ENCODE data around the gene LASP1.

The LASP1 gene

GRCh38 chr17:38890410-38890746 is 20.5 kb downstream of the LASP1 start:
- TF ChIP-seq CTCF (IDR thresholded peaks at IDR 0.05), result no peak

GRCh38 chr17:38891441-38891840 is 21.6 kb downstream of the LASP1 start:
- no peak for TF ChIP-seq CTCF (IDR thresholded peaks at IDR 0.05)

- no peak for TF ChIP-seq CTCF (IDR thresholded peaks at IDR 0.05)
Observed at GRCh38 chr17:38892083-38892482, 22.2 kb downstream of the LASP1 start.

GRCh38 chr17:38892620-38893019 is 22.8 kb downstream of the LASP1 start:
- TF ChIP-seq CTCF (IDR thresholded peaks at IDR 0.05), result no peak

- no peak for TF ChIP-seq CTCF (IDR thresholded peaks at IDR 0.05)
Observed at GRCh38 chr17:38893113-38893512, 23.3 kb downstream of the LASP1 start.

GRCh38 chr17:38893607-38894006 is 23.7 kb downstream of the LASP1 start:
- no peak for TF ChIP-seq CTCF (IDR thresholded peaks at IDR 0.05)

GRCh38 chr17:38894276-38894675 is 24.4 kb downstream of the LASP1 start:
- no peak for TF ChIP-seq CTCF (IDR thresholded peaks at IDR 0.05)

- no peak for TF ChIP-seq CTCF (IDR thresholded peaks at IDR 0.05)
Observed at GRCh38 chr17:38896346-38896954, 26.6 kb downstream of the LASP1 start.

Data from LNCAP (cell line).